ENCODE data around the gene TMEM42. TPM values are rescaled to one million over a fixed set of nuclear protein-coding genes. Genes with fewer than 3 reads are reported as not detected.

TMEM42 gene
- total RNA-seq, 1 donor from 2014 or later = 10.1 TPM

- Mint-ChIP-seq H3K4me1 (no peaks in the 10 kb centered on the region), H3K27me3 (ENCODE audit: insufficient read depth, low read depth) (peaks cover 4% of the 10 kb centered on the region), H3K27ac (no peak overlapping the region), H3K9me3 (no peaks in the 10 kb centered on the region), H3K4me3 (no peak overlapping the region), H3K36me3 (no peaks in the 10 kb centered on the region)
- no peaks in the 10 kb centered on the region for H3K4me1 ChIP-seq
- H3F3A ChIP-seq (ENCODE audit: low read depth) = no peaks in the 10 kb centered on the region
- no peak overlapping the region for H3K4me2 ChIP-seq
- H4K20me1 ChIP-seq (ENCODE audit: low read depth) = no peaks in the 10 kb centered on the region
- TF ChIP-seq EZH2phosphoT487 (IDR thresholded peaks at IDR 0.05) (no peak), EZH2 (IDR thresholded peaks at IDR 0.05) (no peak)
- TF ChIP-seq, protein P1, sequence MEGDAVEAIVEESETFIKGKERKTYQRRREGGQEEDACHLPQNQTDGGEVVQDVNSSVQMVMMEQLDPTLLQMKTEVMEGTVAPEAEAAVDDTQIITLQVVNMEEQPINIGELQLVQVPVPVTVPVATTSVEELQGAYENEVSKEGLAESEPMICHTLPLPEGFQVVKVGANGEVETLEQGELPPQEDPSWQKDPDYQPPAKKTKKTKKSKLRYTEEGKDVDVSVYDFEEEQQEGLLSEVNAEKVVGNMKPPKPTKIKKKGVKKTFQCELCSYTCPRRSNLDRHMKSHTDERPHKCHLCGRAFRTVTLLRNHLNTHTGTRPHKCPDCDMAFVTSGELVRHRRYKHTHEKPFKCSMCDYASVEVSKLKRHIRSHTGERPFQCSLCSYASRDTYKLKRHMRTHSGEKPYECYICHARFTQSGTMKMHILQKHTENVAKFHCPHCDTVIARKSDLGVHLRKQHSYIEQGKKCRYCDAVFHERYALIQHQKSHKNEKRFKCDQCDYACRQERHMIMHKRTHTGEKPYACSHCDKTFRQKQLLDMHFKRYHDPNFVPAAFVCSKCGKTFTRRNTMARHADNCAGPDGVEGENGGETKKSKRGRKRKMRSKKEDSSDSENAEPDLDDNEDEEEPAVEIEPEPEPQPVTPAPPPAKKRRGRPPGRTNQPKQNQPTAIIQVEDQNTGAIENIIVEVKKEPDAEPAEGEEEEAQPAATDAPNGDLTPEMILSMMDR (IDR thresholded peaks at IDR 0.05) = no peak
- no peaks in the 10 kb centered on the region for H3K36me3 ChIP-seq
- no peaks in the 10 kb centered on the region for H3K9me3 ChIP-seq (ENCODE audit: low read depth)
- H3K9ac ChIP-seq = no peak overlapping the region
- H3K4me3 ChIP-seq = no peak overlapping the region
- H3K27me3 ChIP-seq = no peaks in the 10 kb centered on the region
- no peaks in the 10 kb centered on the region for H3K79me2 ChIP-seq (ENCODE audit: low read depth)
- H3K27ac ChIP-seq = no peak overlapping the region
- no peak overlapping the region for H2AFZ ChIP-seq (replicated peaks)
- DNase-seq (ENCODE audit: low spot score) = no peak
Observed at GRCh38 chr3:44890852-44891251, 29.1 kb downstream of the TMEM42 start.

- Histone ChIP-seq H3F3A (ENCODE audit: low read depth) (no peaks in the 10 kb centered on the region), H3K27ac (no peak overlapping the region), H4K20me1 (ENCODE audit: low read depth) (no peaks in the 10 kb centered on the region), H3K4me2 (no peak overlapping the region), H2AFZ (replicated peaks) (no peak overlapping the region), H3K36me3 (no peaks in the 10 kb centered on the region), H3K9me3 (ENCODE audit: low read depth) (no peaks in the 10 kb centered on the region), H3K4me1 (no peaks in the 10 kb centered on the region), H3K79me2 (ENCODE audit: low read depth) (no peaks in the 10 kb centered on the region), H3K4me3 (no peak overlapping the region), H3K9ac (no peak overlapping the region), H3K27me3 (no peaks in the 10 kb centered on the region)
- H3K9me3 Mint-ChIP-seq = no peaks in the 10 kb centered on the region
- no peaks in the 10 kb centered on the region for H3K4me1 Mint-ChIP-seq
- H3K27me3 Mint-ChIP-seq (ENCODE audit: insufficient read depth, low read depth) = peaks cover 4% of the 10 kb centered on the region
- no peaks in the 10 kb centered on the region for H3K36me3 Mint-ChIP-seq
- H3K4me3 Mint-ChIP-seq = no peak overlapping the region
- H3K27ac Mint-ChIP-seq = no peak overlapping the region
- TF ChIP-seq EZH2 (IDR thresholded peaks at IDR 0.05) (no peak), EZH2phosphoT487 (IDR thresholded peaks at IDR 0.05) (no peak)
- TF ChIP-seq, protein P1 (IDR thresholded peaks at IDR 0.05) = no peak
- no peak for DNase-seq (ENCODE audit: low spot score)
Observed at GRCh38 chr3:44892689-44893088, 31.0 kb downstream of the TMEM42 start.

- Histone ChIP-seq H3K4me2 (no peak overlapping the region), H3K4me1 (no peaks in the 10 kb centered on the region), H3K36me3 (no peaks in the 10 kb centered on the region), H3K9me3 (ENCODE audit: low read depth) (no peaks in the 10 kb centered on the region), H3K79me2 (ENCODE audit: low read depth) (no peaks in the 10 kb centered on the region), H4K20me1 (ENCODE audit: low read depth) (no peaks in the 10 kb centered on the region), H3K9ac (no peak overlapping the region), H3K4me3 (no peak overlapping the region), H3K27ac (no peak overlapping the region), H2AFZ (replicated peaks) (no peak overlapping the region), H3K27me3 (no peaks in the 10 kb centered on the region), H3F3A (ENCODE audit: low read depth) (no peaks in the 10 kb centered on the region)
- Mint-ChIP-seq H3K36me3 (no peaks in the 10 kb centered on the region), H3K9me3 (no peaks in the 10 kb centered on the region), H3K27ac (no peak overlapping the region), H3K4me1 (no peaks in the 10 kb centered on the region), H3K27me3 (ENCODE audit: insufficient read depth, low read depth) (peaks cover 4% of the 10 kb centered on the region), H3K4me3 (no peak overlapping the region)
- DNase-seq (ENCODE audit: low spot score) = no peak
- TF ChIP-seq EZH2 (IDR thresholded peaks at IDR 0.05) (no peak), EZH2phosphoT487 (IDR thresholded peaks at IDR 0.05) (no peak)
- TF ChIP-seq, protein P1 (IDR thresholded peaks at IDR 0.05) = no peak
Observed at GRCh38 chr3:44893097-44893496, 31.4 kb downstream of the TMEM42 start.
